ENCODE data around the gene XIRP2.

XIRP2 gene

GRCh38 chr2:166870346-166870745 lies 17.9 kb upstream of the XIRP2 start:
- TF ChIP-seq, protein P1, sequence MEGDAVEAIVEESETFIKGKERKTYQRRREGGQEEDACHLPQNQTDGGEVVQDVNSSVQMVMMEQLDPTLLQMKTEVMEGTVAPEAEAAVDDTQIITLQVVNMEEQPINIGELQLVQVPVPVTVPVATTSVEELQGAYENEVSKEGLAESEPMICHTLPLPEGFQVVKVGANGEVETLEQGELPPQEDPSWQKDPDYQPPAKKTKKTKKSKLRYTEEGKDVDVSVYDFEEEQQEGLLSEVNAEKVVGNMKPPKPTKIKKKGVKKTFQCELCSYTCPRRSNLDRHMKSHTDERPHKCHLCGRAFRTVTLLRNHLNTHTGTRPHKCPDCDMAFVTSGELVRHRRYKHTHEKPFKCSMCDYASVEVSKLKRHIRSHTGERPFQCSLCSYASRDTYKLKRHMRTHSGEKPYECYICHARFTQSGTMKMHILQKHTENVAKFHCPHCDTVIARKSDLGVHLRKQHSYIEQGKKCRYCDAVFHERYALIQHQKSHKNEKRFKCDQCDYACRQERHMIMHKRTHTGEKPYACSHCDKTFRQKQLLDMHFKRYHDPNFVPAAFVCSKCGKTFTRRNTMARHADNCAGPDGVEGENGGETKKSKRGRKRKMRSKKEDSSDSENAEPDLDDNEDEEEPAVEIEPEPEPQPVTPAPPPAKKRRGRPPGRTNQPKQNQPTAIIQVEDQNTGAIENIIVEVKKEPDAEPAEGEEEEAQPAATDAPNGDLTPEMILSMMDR (IDR thresholded peaks at IDR 0.05; ENCODE audit: borderline replicate concordance, control extremely low read depth, extremely low read depth, insufficient read depth, missing control alignments), result no peak
- in situ Hi-C loops (cut with MboI; ENCODE audit: low sequenced_read_pairs, unreplicated experiment), result no loop called here
- DNase-seq (ENCODE audit: low spot score), result no peak

DNA sequence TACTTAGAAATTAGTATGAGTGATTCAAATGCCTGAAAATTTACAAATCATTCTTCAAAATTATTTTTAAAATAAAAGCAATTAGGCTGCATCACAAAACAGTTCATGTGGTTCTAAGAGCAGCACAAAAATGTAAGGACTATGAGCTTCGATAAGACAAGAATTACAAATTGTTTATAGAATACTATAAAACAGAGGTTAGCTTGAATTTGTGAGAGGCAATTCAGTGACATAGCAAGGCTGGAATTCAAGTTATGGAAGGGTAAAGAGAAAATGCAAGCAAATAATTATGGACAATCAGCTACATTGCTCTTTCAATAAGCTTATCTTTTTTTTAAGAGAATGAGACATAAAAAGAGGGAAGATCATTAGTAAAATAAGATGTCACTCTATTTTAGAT lies 7.1 kb upstream of the XIRP2 start:
- DNase-seq (ENCODE audit: low spot score), result no peak
- TF ChIP-seq, protein P1 (IDR thresholded peaks at IDR 0.05; ENCODE audit: borderline replicate concordance, control extremely low read depth, extremely low read depth, insufficient read depth, missing control alignments), result no peak
- in situ Hi-C loops (cut with MboI; ENCODE audit: low sequenced_read_pairs, unreplicated experiment), result no loop called here

DNA sequence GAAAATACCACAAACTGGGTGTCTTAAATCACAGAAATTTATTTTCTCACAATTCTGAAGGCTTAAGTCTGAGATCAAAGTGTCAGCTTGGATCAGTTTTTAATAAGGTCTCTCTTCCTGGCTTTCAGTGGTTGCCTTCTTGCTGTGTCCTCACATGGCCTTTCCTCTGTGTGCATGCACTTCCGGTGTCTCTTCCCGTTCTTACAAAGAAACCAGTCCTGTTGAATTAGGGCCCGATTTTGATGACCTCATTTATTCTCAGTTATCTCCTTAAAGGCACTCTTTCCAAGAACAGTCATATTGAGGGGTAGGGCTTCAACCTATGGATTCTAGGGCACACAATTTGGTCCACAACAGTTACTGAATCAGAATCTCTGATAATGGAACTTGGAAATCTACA lies 5.4 kb upstream of the XIRP2 start:
- TF ChIP-seq, protein P1 (IDR thresholded peaks at IDR 0.05; ENCODE audit: borderline replicate concordance, control extremely low read depth, extremely low read depth, insufficient read depth, missing control alignments), result no peak
- in situ Hi-C loops (cut with MboI; ENCODE audit: low sequenced_read_pairs, unreplicated experiment), result no loop called here
- no peak for DNase-seq (ENCODE audit: low spot score)

- no peak for DNase-seq (ENCODE audit: low spot score)
- in situ Hi-C loops (cut with MboI; ENCODE audit: low sequenced_read_pairs, unreplicated experiment), result no loop called here
- TF ChIP-seq, protein P1 (IDR thresholded peaks at IDR 0.05; ENCODE audit: borderline replicate concordance, control extremely low read depth, extremely low read depth, insufficient read depth, missing control alignments), result no peak
These were observed 3.4 kb downstream of the XIRP2 start for GRCh38 chr2:166891727-166892126.

- DNase-seq (ENCODE audit: low spot score), result no peak
- in situ Hi-C loops (cut with MboI; ENCODE audit: low sequenced_read_pairs, unreplicated experiment), result no loop called here
- TF ChIP-seq, protein P1 (IDR thresholded peaks at IDR 0.05; ENCODE audit: borderline replicate concordance, control extremely low read depth, extremely low read depth, insufficient read depth, missing control alignments), result no peak
These were observed 4.1 kb downstream of the XIRP2 start for GRCh38 chr2:166892397-166892796.

GRCh38 chr2:166895243-166895642 lies 7.0 kb downstream of the XIRP2 start:
- in situ Hi-C loops (cut with MboI; ENCODE audit: low sequenced_read_pairs, unreplicated experiment), result no loop called here
- DNase-seq (ENCODE audit: low spot score), result no peak
- TF ChIP-seq, protein P1 (IDR thresholded peaks at IDR 0.05; ENCODE audit: borderline replicate concordance, control extremely low read depth, extremely low read depth, insufficient read depth, missing control alignments), result no peak

GRCh38 chr2:166897666-166898065 lies 9.4 kb downstream of the XIRP2 start:
- no peak for DNase-seq (ENCODE audit: low spot score)
- in situ Hi-C loops (cut with MboI; ENCODE audit: low sequenced_read_pairs, unreplicated experiment), result no loop called here
- TF ChIP-seq, protein P1 (IDR thresholded peaks at IDR 0.05; ENCODE audit: borderline replicate concordance, control extremely low read depth, extremely low read depth, insufficient read depth, missing control alignments), result no peak

All from GM13976 (cell line).